Lower lobe of right lung (tissue), 2 donors: ENCODE data around the gene ABHD6. TPM values are rescaled to one million over a fixed set of nuclear protein-coding genes. Genes with fewer than 3 reads are reported as not detected.
A peak's percentile ranks its signal among the peaks of the same experiment; 100 is the strongest.

Experiments used
- ATAC-seq, 2 donors: fragments of 200-7000 bp; cut with Tn5 transposase; one replicate each; pipeline ENCODE4 v1.9.1; 2020 to 2022; ENCODE audit warnings: mild to moderate bottlenecking in 2 of 2, moderate library complexity in 2 of 2
- DNase-seq: peaks from one replicate; pipeline ENCODE4 v3.0.0-alpha.2; 2020
- H3K27ac ChIP-seq: fragments of 200-600 bp; one replicate; pipeline ENCODE4 v1.8.0; 2022
- H3K27me3 ChIP-seq: fragments of 200-600 bp; one replicate; pipeline ENCODE4 v1.8.0; 2022; ENCODE audit warnings: low read depth
- H3K36me3 ChIP-seq: fragments of 200-600 bp; one replicate; pipeline ENCODE4 v1.8.0; 2022; ENCODE audit warnings: mild to moderate bottlenecking
- H3K4me1 ChIP-seq: fragments of 200-600 bp; one replicate; pipeline ENCODE4 v1.8.0; 2022
- H3K4me3 ChIP-seq: fragments of 200-600 bp; one replicate; pipeline ENCODE4 v1.8.0; 2022; ENCODE audit warnings: mild to moderate bottlenecking
- H3K9me3 ChIP-seq: fragments of 200-600 bp; one replicate; pipeline ENCODE4 v1.8.0; 2022
- intact Hi-C: fragments of 100-400 bp; cut with DNase I; formaldehyde crosslinking; loops from one replicate; pipeline ENCODE4 v1.11.0; 2022
- long read RNA-seq: library from polyadenylated mRNA; unstranded; transcript quantifications from one replicate; pipeline ENCODE4 v2.0.0, GENCODE V29; 2021
- total RNA-seq: library from RNA; stranded (reverse); fragmentation: NEBNext Ultra II Directional; extraction: Animal tissue kit (Norgen Biotek cat#: 25700); gene quantifications from one replicate; pipeline ENCODE4 v1.2.1, GENCODE V29; 2021
- TF ChIP-seq, protein P1 (sequence below): fragments of 200-600 bp; IDR thresholded peaks from one replicate; pipeline ENCODE4 v1.8.0; 2022; ENCODE audit warnings: antibody characterized with exemption, mild to moderate bottlenecking
- donor health status: DM: no; HTN: yes; CAD: no; lungs with severe emphysema.

Gene ABHD6
- 16.2 TPM for total RNA-seq
- long read RNA-seq, transcript ABHD6-201 (9 exons, 2,393 nt): major isoform, 21 of 55 reads
- long read RNA-seq, transcript ABHD6-205 (10 exons, 2,482 nt): major isoform, 21 of 55 reads
- long read RNA-seq, partial matches to known transcripts: 4 of 55 reads
- long read RNA-seq, other reads (novel, unspliced or antisense): 9 of 55 reads

DNA sequence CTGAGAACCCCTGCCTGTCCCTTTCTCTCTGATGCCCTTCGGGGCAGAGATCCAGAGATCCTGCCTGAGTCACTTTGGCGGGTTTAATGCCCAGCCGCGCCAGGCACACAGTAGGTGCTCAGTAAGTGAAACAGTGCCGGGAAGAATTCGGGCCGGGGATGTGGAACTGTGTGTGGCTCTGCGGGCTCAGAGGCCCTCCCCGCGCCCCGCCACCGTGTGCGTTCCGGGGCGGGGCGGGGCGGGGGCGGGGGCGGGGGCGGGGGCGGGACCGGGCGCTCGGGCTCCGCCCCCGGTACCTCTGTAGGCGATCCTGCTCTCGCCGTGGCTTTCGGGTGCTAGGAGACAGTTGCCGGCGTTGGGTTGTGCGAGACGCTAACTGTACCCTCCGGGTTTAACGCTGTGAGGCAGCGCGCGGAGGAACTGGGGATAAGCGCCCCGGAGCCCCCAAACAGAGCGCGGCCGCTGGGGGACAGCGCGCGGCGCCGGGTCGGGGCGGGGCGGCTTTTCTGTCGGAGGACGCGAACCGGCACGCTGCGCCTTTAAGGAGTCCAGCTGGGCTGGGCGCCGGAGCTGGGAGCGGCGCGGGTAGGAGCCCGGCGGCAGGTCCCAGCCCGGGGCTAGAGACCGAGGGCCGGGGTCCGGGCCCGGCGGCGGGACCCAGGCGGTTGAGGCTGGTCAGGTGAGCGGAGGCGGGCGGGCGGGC lies at the start of gene ABHD6:
Gene ABHD6, plus strand, starts transcription at position 555 of the 703 bp plus-strand sequence. CDS start 18,795 bp downstream, outside the sequence.
- Histone ChIP-seq H3K9me3 (no peaks in the 10 kb centered on the region), H3K27me3 (no peaks in the 10 kb centered on the region), H3K4me1 (peaks cover 15% of the 10 kb centered on the region), H3K27ac (peak within 1 kb of the TSS; percentile 79), H3K36me3 (no peaks in the 10 kb centered on the region), H3K4me3 (peak within 1 kb of the TSS; percentile 94)
- TF ChIP-seq, protein P1, sequence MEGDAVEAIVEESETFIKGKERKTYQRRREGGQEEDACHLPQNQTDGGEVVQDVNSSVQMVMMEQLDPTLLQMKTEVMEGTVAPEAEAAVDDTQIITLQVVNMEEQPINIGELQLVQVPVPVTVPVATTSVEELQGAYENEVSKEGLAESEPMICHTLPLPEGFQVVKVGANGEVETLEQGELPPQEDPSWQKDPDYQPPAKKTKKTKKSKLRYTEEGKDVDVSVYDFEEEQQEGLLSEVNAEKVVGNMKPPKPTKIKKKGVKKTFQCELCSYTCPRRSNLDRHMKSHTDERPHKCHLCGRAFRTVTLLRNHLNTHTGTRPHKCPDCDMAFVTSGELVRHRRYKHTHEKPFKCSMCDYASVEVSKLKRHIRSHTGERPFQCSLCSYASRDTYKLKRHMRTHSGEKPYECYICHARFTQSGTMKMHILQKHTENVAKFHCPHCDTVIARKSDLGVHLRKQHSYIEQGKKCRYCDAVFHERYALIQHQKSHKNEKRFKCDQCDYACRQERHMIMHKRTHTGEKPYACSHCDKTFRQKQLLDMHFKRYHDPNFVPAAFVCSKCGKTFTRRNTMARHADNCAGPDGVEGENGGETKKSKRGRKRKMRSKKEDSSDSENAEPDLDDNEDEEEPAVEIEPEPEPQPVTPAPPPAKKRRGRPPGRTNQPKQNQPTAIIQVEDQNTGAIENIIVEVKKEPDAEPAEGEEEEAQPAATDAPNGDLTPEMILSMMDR: no peak
- peak; percentile 83 for DNase-seq
- ATAC-seq: peak; percentile 95 to 97
- intact Hi-C loops: no loop called here

DNA sequence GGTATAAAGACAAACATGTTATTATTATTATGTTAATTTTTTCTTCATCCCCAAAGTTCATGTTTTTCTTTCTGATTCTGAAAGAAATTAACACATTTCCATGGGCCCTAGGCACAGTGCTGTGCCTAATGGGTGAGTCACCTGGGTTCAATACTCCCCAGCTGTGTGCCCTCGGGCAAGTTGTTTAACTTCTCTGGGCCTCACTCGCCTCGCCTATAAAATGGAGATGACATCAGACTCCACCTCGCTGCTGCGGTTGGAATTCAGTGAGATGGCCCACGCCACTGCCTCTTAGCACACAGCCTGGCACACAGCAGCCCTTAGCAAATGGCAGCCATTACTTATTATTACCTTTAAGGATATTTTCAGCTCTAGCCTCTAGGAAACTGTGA lies 49.4 kb upstream of the ABHD6 start:
- DNase-seq (no peak), ATAC-seq (no peak)
- H3K4me1 ChIP-seq: peaks cover 16% of the 10 kb centered on the region
- intact Hi-C loops: no loop called here
- TF ChIP-seq, protein P1: no peak
- no peaks in the 10 kb centered on the region for H3K27me3 ChIP-seq
- H3K27ac ChIP-seq: peak overlapping the region; percentile 12
- H3K9me3 ChIP-seq: no peaks in the 10 kb centered on the region
- H3K36me3 ChIP-seq: no peaks in the 10 kb centered on the region
- H3K4me3 ChIP-seq: no peak overlapping the region

GRCh38 chr3:58188921-58189451 lies 48.6 kb upstream of the ABHD6 start:
- H3K36me3 ChIP-seq: no peaks in the 10 kb centered on the region
- no peaks in the 10 kb centered on the region for H3K27me3 ChIP-seq
- ATAC-seq (peak in 1 of 2 donors; percentile 29), DNase-seq (no peak)
- TF ChIP-seq, protein P1: no peak
- H3K27ac ChIP-seq: peak overlapping the region; percentile 12
- intact Hi-C loops: no loop called here
- H3K4me1 ChIP-seq: peaks cover 16% of the 10 kb centered on the region
- H3K4me3 ChIP-seq: no peak overlapping the region
- H3K9me3 ChIP-seq: no peaks in the 10 kb centered on the region

DNA sequence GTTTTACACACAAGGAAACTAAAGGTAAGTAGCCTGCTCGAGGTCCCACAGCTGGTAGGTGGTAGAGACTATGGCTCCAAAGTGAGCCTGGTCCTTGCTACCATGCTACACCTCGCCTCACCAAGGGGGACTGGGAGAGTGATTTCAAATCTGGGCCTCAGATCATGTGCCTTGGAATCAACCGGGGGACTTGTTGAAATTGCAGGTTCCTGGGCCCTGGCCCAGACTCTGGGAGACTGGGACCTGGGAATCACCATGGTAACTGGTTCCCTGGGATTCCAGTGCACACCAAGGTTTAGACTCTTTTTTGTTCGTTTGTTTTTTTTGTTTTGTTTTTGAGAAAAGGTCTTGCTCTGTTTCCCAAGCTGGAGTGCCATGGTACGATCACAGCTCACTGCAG lies 47.9 kb upstream of the ABHD6 start:
- intact Hi-C loops: no loop called here

GRCh38 chr3:58190291-58190690 lies 47.3 kb upstream of the ABHD6 start:
- intact Hi-C loops: no loop called here
- no peak overlapping the region for H3K27ac ChIP-seq
- no peaks in the 10 kb centered on the region for H3K9me3 ChIP-seq
- no peaks in the 10 kb centered on the region for H3K27me3 ChIP-seq
- TF ChIP-seq, protein P1: no peak
- H3K4me1 ChIP-seq: peaks cover 16% of the 10 kb centered on the region
- H3K36me3 ChIP-seq: no peaks in the 10 kb centered on the region
- DNase-seq (no peak), ATAC-seq (no peak)
- H3K4me3 ChIP-seq: no peak overlapping the region

More for the DNA sequence above, 47.9 kb upstream of the ABHD6 start:
- Histone ChIP-seq H3K4me1 (peaks cover 16% of the 10 kb centered on the region), H3K4me3 (no peak overlapping the region), H3K27me3 (no peaks in the 10 kb centered on the region), H3K27ac (peak overlapping the region; percentile 18), H3K9me3 (no peaks in the 10 kb centered on the region), H3K36me3 (no peaks in the 10 kb centered on the region)
- TF ChIP-seq, protein P1: no peak
- ATAC-seq: no peak
- DNase-seq: no peak
